ENCODE data around the gene OPRPN.

DNA sequence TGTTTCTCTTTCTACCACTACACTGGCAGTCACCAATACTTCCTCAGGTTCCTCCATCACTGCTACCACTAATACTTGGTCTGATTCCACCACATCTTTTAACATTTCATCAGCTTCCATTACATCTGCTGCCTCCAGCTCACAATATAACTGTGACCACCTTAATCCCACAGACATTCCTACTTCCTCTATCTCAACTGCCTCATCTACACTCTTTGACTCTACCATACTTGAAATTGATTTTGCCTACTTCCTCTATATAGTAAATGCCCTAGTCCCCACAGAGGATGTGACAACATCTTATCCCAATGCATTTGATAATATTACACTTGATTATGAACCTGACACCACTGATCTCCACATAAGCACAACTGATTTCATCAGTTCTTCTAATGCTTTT, 29.0 kb downstream of the OPRPN start:
- no peak for TF ChIP-seq EZH2 (IDR thresholded peaks at IDR 0.05; ENCODE audit: borderline replicate concordance)
- no peak for TF ChIP-seq CTCF (IDR thresholded peaks at IDR 0.05; ENCODE audit: poor library complexity)
- TF ChIP-seq EZH2phosphoT487 (IDR thresholded peaks at IDR 0.05; ENCODE audit: low read depth, severe bottlenecking, unreplicated experiment), result no peak
